Skeletal muscle tissue (tissue), 4 donors: ENCODE measurements around the gene GTSE1. TPM values are rescaled to one million over a fixed set of nuclear protein-coding genes. Genes with fewer than 3 reads are reported as not detected.
A peak's percentile ranks its signal among the peaks of the same experiment; 100 is the strongest.

Experiments
- H3K27ac ChIP-seq: one replicate; pipeline ENCODE4 v1.7.0; 2013; ENCODE audit warnings: mild to moderate bottlenecking, low read depth, low read length, inconsistent platforms
- H3K27me3 ChIP-seq, 3 donors: one replicate each; pipeline ENCODE4 v1.7.0; 2013; ENCODE audit warnings: low read length in 3 of 3; ENCODE audit not compliant: control insufficient read depth in 3 of 3, insufficient read depth in 3 of 3
- H3K36me3 ChIP-seq, 3 donors: one replicate each; pipeline ENCODE4 v1.7.0; 2013; ENCODE audit warnings: low read length in 3 of 3; ENCODE audit not compliant: control insufficient read depth in 3 of 3, insufficient read depth in 3 of 3
- H3K4me1 ChIP-seq, 3 donors: one replicate each; pipeline ENCODE4 v1.7.0; 2013; ENCODE audit warnings: low read length in 3 of 3, mild to moderate bottlenecking in 3 of 3; ENCODE audit not compliant: control insufficient read depth in 3 of 3, insufficient read depth in 3 of 3
- H3K4me3 ChIP-seq, 3 donors: one replicate each; pipeline ENCODE4 v1.7.0; 2013; ENCODE audit warnings: low read length in 3 of 3
- H3K9ac ChIP-seq, 3 donors: one replicate each; pipeline ENCODE4 v1.7.0; 2013; ENCODE audit warnings: low read length in 3 of 3, mild to moderate bottlenecking in 3 of 3, moderate library complexity in 2 of 3, low read depth in 1 of 3
- H3K9me3 ChIP-seq, 3 donors: one replicate each; pipeline ENCODE4 v1.7.0; 2013; ENCODE audit warnings: low read length in 3 of 3; ENCODE audit not compliant: control insufficient read depth in 3 of 3
- total RNA-seq: library from RNA; depleted of rRNA; stranded (reverse); fragments of >200 nt; gene quantifications from one replicate; pipeline ENCODE4 v1.2.3, GENCODE V29; 2014
- donor health status: Osteomylitis.

Gene GTSE1
- total RNA-seq, 1 donor from 2014 or later: 3.1 TPM

- H3K27ac ChIP-seq: no peak overlapping the region
- no peak overlapping the region for H3K4me3 ChIP-seq
These were observed 59.4 kb downstream of the GTSE1 start for GRCh38 chr22:46355996-46356471.

GRCh38 chr22:46356496-46357480 is 60.1 kb downstream of the GTSE1 start:
- Histone ChIP-seq H3K4me3 (no peak overlapping the region), H3K36me3 (peaks cover 36 to 49% (median 47%) of the 10 kb centered on the region in 3 donors), H3K9ac (no peak overlapping the region), H3K9me3 (no peaks in the 10 kb centered on the region), H3K4me1 (peaks cover 14 to 25% (median 16%) of the 10 kb centered on the region in 3 donors), H3K27me3 (peaks cover 0 to under 1% (median 0%) of the 10 kb centered on the region in 3 donors), H3K27ac (no peak overlapping the region)

More at GRCh38 chr22:46355996-46356471, 59.4 kb downstream of the GTSE1 start:
- no peaks in the 10 kb centered on the region for H3K9me3 ChIP-seq
- no peak overlapping the region for H3K9ac ChIP-seq
- H3K36me3 ChIP-seq: peaks cover 43 to 56% (median 55%) of the 10 kb centered on the region in 3 donors
- no peaks in the 10 kb centered on the region for H3K27me3 ChIP-seq
- peaks cover 14 to 25% (median 16%) of the 10 kb centered on the region in 3 donors for H3K4me1 ChIP-seq

DNA sequence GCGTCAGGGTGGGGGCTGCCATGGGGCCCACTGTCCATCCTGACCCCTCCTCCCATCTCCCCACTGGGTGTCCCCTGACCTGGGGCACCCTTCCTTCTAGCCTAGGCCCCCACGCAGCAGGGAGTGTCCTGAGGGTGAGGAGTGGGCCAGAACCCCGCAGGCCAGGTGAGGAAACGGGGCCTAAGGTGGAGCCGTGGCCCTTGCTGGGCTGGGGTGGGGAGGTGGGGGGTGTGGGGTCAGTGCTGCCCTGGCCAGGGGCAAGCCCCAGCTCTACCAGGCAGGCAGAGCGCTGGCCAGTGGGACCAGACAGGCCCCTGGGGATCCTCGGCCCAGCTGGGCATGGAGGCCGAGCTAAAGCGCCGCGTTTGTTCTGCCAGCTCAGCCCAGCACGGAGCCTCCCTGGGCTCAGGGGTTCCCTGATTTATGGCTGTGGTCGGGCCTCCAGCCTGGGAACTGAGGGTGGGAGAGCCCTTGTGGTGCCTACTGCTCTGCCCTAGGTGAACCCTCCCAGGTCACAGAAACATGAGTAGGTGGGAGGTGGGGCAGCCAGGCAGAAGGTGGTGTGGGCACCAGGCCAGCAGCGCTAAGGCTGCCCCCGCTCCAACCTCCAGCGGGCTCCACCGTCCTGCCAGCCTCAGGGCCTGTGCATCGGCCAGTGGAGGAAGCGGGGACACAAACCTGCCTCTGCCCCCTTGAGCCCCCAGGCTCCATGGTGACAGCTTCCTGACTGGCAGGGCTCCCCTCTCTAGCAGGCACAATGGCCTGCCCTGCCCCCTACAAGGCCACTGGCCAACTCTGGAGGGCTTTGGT is 61.2 kb downstream of the GTSE1 start:
- peaks cover 25 to 38% (median 38%) of the 10 kb centered on the region in 3 donors for H3K36me3 ChIP-seq
- peaks cover 6 to 10% (median 10%) of the 10 kb centered on the region in 3 donors for H3K27me3 ChIP-seq
- no peak overlapping the region for H3K27ac ChIP-seq
- H3K4me1 ChIP-seq: peaks cover 9 to 20% (median 12%) of the 10 kb centered on the region in 3 donors
- H3K9me3 ChIP-seq: no peaks in the 10 kb centered on the region
- H3K4me3 ChIP-seq: no peak overlapping the region
- no peak overlapping the region for H3K9ac ChIP-seq

DNA sequence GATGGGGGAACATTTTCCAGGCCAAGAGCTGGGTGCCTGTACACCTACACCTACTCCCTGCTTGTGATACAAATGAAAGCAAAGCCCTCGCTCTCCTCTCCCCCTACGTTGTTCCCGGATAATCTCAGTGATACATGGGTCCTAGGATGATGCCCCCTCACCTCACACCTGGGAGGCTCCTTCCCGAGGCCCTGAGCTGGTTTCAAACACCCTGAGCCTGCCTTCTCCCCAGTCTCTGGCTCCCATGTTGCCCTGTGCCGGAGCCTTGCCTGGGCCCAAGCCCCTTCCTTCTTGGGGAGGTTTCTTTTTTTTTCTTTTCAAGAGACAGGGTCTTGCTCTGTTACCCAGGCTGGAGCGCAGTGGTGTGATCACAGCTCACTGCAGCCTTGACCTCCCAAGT is 62.1 kb downstream of the GTSE1 start:
- Histone ChIP-seq H3K9ac (no peak overlapping the region), H3K27ac (no peak overlapping the region), H3K36me3 (peaks cover 17 to 31% (median 30%) of the 10 kb centered on the region in 3 donors), H3K4me3 (no peak overlapping the region), H3K9me3 (no peaks in the 10 kb centered on the region), H3K4me1 (peaks cover under 1 to 11% (median 4%) of the 10 kb centered on the region in 3 donors), H3K27me3 (peaks cover 11 to 18% (median 17%) of the 10 kb centered on the region in 3 donors)

DNA sequence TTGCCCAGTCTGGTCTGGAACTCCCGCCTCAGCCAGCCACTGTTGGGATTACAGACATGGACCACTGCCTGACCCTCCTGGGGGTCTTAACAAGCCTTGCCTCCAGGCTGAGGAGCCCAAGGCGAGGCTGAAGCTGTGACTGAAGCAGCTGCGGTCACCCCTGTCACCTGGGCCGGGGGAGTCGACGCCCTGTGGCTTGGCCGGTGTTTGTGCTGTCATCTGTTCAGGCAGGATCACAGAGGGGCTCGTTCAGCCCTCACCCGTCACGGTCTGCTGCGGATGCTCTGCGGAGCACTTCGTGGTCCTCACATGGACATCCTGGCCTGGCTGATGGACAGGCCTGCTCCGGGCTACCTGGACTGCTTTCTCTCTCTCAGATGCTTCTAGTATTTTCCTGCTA is 62.7 kb downstream of the GTSE1 start:
- H3K9me3 ChIP-seq: no peaks in the 10 kb centered on the region
- peaks cover 0 to 5% (median 0%) of the 10 kb centered on the region in 3 donors for H3K4me1 ChIP-seq
- no peak overlapping the region for H3K4me3 ChIP-seq
- H3K27me3 ChIP-seq: peaks cover 12 to 20% (median 20%) of the 10 kb centered on the region in 3 donors
- H3K9ac ChIP-seq: no peak overlapping the region
- peaks cover 11 to 25% (median 24%) of the 10 kb centered on the region in 3 donors for H3K36me3 ChIP-seq
- no peak overlapping the region for H3K27ac ChIP-seq

- Histone ChIP-seq H3K36me3 (peaks cover 8 to 24% (median 21%) of the 10 kb centered on the region in 3 donors), H3K27ac (no peak overlapping the region), H3K27me3 (peaks cover 16 to 28% (median 26%) of the 10 kb centered on the region in 3 donors), H3K9me3 (no peaks in the 10 kb centered on the region), H3K9ac (no peak overlapping the region), H3K4me3 (no peak overlapping the region), H3K4me1 (peaks cover 0 to 4% (median 0%) of the 10 kb centered on the region in 3 donors)
These were observed 63.4 kb downstream of the GTSE1 start for GRCh38 chr22:46360097-46360496.

DNA sequence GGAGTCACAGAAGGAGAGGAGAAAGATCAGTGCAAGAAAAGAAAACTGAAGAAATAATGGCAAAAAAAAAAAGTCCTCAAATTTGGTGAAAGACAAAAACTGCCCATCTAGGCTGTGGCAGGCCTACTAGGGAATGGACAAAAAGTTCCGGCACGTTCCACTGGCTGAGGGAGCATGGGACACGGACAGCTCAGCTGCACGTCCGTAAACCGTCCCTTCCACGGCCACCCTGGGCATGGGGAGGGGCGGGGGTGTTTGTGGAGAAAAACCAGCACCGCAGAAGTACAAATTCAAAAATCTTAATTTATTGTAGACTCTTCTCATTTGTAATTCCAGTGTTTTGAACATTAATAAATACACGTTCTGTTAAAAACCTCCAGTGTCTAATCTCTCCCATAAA is 64.2 kb downstream of the GTSE1 start:
- Histone ChIP-seq H3K27me3 (peaks cover 16 to 32% (median 31%) of the 10 kb centered on the region in 3 donors), H3K4me3 (no peak overlapping the region), H3K4me1 (peaks cover 0 to 2% (median 0%) of the 10 kb centered on the region in 3 donors), H3K9me3 (no peaks in the 10 kb centered on the region), H3K27ac (no peak overlapping the region), H3K36me3 (peaks cover 8 to 20% (median 16%) of the 10 kb centered on the region in 3 donors), H3K9ac (no peak overlapping the region)

- Histone ChIP-seq H3K4me3 (no peak overlapping the region), H3K36me3 (peaks cover 7 to 12% (median 8%) of the 10 kb centered on the region in 3 donors), H3K9ac (no peak overlapping the region), H3K27me3 (peaks cover 16 to 38% (median 37%) of the 10 kb centered on the region in 3 donors), H3K4me1 (no peaks in the 10 kb centered on the region), H3K27ac (no peak overlapping the region), H3K9me3 (no peaks in the 10 kb centered on the region)
These were observed 65.1 kb downstream of the GTSE1 start for GRCh38 chr22:46361826-46362202.

- Histone ChIP-seq H3K4me3 (no peak overlapping the region), H3K27me3 (peaks cover 16 to 44% (median 41%) of the 10 kb centered on the region in 3 donors), H3K9me3 (no peaks in the 10 kb centered on the region), H3K9ac (peak overlapping the region in 1 of 3 donors; percentile 16), H3K27ac (no peak overlapping the region), H3K4me1 (no peaks in the 10 kb centered on the region), H3K36me3 (peaks cover 1 to 7% (median 3%) of the 10 kb centered on the region in 3 donors)
These were observed 65.7 kb downstream of the GTSE1 start for GRCh38 chr22:46362203-46362933.
